ENCODE data around the gene GDF10.

Gene GDF10

GRCh38 chr10:47299611-47300428 is at the start of gene GDF10:
GDF10 (plus strand) TSS chr10:47300197; CDS start chr10:47300652, 455 bp downstream.
- peak within 1 kb of the TSS; percentile 42 for H3K4me3 Mint-ChIP-seq

GRCh38 chr10:47252093-47252780 is 47.8 kb upstream of the GDF10 start:
- H3K4me1 Mint-ChIP-seq = peaks cover 41% of the 10 kb centered on the region

More at GRCh38 chr10:47299611-47300428, at the start of gene GDF10:
- Mint-ChIP-seq H3K27me3 (peaks cover 76% of the 10 kb centered on the region), H3K9me3 (no peaks in the 10 kb centered on the region), H3K27ac (no peak within 1 kb of the TSS), H3K36me3 (no peaks in the 10 kb centered on the region), H3K4me1 (peaks cover 7% of the 10 kb centered on the region)
- CTCF ChIA-PET = interaction anchor here (0.8 kb wide), 1 partner anchor 11 kb away, joined by 3 read pairs; no protein-coding TSS in a partner anchor
- DNase-seq = no peak

DNA sequence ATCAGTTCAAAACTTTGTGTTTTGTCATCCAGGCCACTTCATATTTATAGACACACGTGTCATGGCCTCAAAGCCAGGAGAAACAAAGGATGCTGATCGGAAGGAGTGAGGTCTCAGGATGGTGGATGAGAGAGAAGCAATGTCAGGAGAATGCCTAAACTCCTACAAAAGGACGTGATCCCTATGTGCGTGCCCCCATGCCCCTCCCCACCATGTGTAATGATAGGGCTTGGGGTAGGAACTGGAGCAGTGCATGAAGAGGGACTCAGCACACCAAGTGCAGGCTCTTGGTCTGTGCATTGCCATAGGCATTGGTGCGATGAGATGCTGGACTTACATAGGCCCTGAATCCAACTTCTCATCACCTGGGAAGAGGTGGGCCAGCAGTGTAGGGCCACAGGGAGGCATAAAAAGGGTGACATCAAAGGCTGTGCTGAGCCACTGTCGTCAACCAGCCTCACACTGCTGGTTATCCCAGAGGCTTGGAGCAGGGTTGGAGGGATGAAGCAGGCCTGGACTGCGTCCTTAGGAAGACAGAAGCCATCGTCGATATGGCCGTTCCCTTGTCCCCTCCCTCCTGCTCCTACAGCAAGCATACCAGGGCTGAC is 46.9 kb upstream of the GDF10 start:
- CTCF ChIA-PET = interaction anchor here (1.3 to 1.6 kb wide), 2 partner anchors 205 to 206 kb away, joined by 4 to 5 read pairs; no protein-coding TSS in a partner anchor

More at GRCh38 chr10:47252093-47252780, 47.8 kb upstream of the GDF10 start:
- peaks cover 2% of the 10 kb centered on the region for H3K9me3 Mint-ChIP-seq
- CTCF ChIA-PET = interaction anchor here (1.6 kb wide), 1 partner anchor 204 kb away, joined by 5 read pairs; no protein-coding TSS in a partner anchor
- H3K36me3 Mint-ChIP-seq = no peaks in the 10 kb centered on the region
- H3K27me3 Mint-ChIP-seq = peaks cover 4% of the 10 kb centered on the region
- no peak overlapping the region for H3K27ac Mint-ChIP-seq
- DNase-seq = no peak
- H3K4me3 Mint-ChIP-seq = no peak overlapping the region

GRCh38 chr10:47253651-47254375 is 46.2 kb upstream of the GDF10 start:
- no peak overlapping the region for H3K27ac Mint-ChIP-seq
- H3K27me3 Mint-ChIP-seq = peaks cover 4% of the 10 kb centered on the region
- H3K9me3 Mint-ChIP-seq = peaks cover 6% of the 10 kb centered on the region
- no peak overlapping the region for H3K4me3 Mint-ChIP-seq
- H3K36me3 Mint-ChIP-seq = peaks cover 4% of the 10 kb centered on the region
- CTCF ChIA-PET = interaction anchor here (0.9 to 1.3 kb wide), 2 partner anchors 32 to 206 kb away, joined by 3 to 4 read pairs; no protein-coding TSS in a partner anchor
- no peak for DNase-seq
- peaks cover 50% of the 10 kb centered on the region for H3K4me1 Mint-ChIP-seq

More for the DNA sequence above, 46.9 kb upstream of the GDF10 start:
- peaks cover 6% of the 10 kb centered on the region for H3K9me3 Mint-ChIP-seq
- peaks cover 4% of the 10 kb centered on the region for H3K36me3 Mint-ChIP-seq
- H3K4me3 Mint-ChIP-seq = no peak overlapping the region
- H3K27me3 Mint-ChIP-seq = peaks cover 4% of the 10 kb centered on the region
- H3K27ac Mint-ChIP-seq = no peak overlapping the region
- no peak for DNase-seq
- peaks cover 50% of the 10 kb centered on the region for H3K4me1 Mint-ChIP-seq

GRCh38 chr10:47254611-47255010 is 45.4 kb upstream of the GDF10 start:
- peaks cover 6% of the 10 kb centered on the region for H3K9me3 Mint-ChIP-seq
- no peak for DNase-seq
- H3K27me3 Mint-ChIP-seq = no peaks in the 10 kb centered on the region
- H3K4me1 Mint-ChIP-seq = peaks cover 52% of the 10 kb centered on the region
- no peak overlapping the region for H3K4me3 Mint-ChIP-seq
- no peak overlapping the region for H3K27ac Mint-ChIP-seq
- CTCF ChIA-PET = interaction anchor here (0.9 to 1.3 kb wide), 3 partner anchors 33 to 207 kb away, joined by 3 to 4 read pairs (median 3); no protein-coding TSS in a partner anchor
- H3K36me3 Mint-ChIP-seq = peaks cover 4% of the 10 kb centered on the region

GRCh38 chr10:47255033-47255813 is 44.8 kb upstream of the GDF10 start:
- Mint-ChIP-seq H3K36me3 (peaks cover 4% of the 10 kb centered on the region), H3K4me3 (no peak overlapping the region), H3K9me3 (peaks cover 6% of the 10 kb centered on the region), H3K4me1 (peaks cover 58% of the 10 kb centered on the region), H3K27me3 (no peaks in the 10 kb centered on the region), H3K27ac (no peak overlapping the region)
- CTCF ChIA-PET = interaction anchor here (0.9 to 2.7 kb wide), 3 partner anchors 34 to 207 kb away, joined by 3 to 6 read pairs (median 3); no protein-coding TSS in a partner anchor
- no peak for DNase-seq

DNA sequence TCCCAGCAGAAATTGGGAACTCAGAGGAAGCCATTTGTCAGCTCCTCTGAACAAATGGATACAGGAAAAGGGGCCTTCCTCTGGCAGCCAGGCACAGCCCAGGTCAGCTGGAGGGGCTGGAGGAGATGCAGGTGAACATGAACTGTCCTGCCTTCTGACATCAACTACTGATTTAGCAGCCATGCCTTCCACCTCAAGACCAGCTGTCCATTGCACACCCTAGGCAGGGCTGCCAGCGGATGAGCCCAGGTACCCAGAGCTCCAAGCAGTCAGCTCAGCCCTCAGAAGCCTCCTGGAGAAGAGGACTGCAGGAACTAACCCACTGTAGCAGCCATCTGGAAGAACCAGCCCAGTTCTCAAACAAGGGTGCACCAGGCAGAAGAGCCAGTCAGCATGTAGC is 44.1 kb upstream of the GDF10 start:
- Mint-ChIP-seq H3K27ac (no peak overlapping the region), H3K9me3 (peaks cover 6% of the 10 kb centered on the region), H3K4me3 (no peak overlapping the region), H3K36me3 (peaks cover 4% of the 10 kb centered on the region), H3K4me1 (peaks cover 64% of the 10 kb centered on the region), H3K27me3 (no peaks in the 10 kb centered on the region)
- CTCF ChIA-PET = interaction anchor here (2.7 kb wide), 1 partner anchor 208 kb away, joined by 6 read pairs; no protein-coding TSS in a partner anchor
- DNase-seq = no peak

GRCh38 chr10:47256751-47257336 is 43.2 kb upstream of the GDF10 start:
- Mint-ChIP-seq H3K9me3 (peaks cover 6% of the 10 kb centered on the region), H3K27me3 (no peaks in the 10 kb centered on the region), H3K4me3 (no peak overlapping the region), H3K4me1 (peaks cover 71% of the 10 kb centered on the region), H3K27ac (peak overlapping the region; percentile 94), H3K36me3 (peaks cover 9% of the 10 kb centered on the region)
- no peak for DNase-seq
- CTCF ChIA-PET = interaction anchor here (2.7 kb wide), 1 partner anchor 209 kb away, joined by 6 read pairs; no protein-coding TSS in a partner anchor

DNA sequence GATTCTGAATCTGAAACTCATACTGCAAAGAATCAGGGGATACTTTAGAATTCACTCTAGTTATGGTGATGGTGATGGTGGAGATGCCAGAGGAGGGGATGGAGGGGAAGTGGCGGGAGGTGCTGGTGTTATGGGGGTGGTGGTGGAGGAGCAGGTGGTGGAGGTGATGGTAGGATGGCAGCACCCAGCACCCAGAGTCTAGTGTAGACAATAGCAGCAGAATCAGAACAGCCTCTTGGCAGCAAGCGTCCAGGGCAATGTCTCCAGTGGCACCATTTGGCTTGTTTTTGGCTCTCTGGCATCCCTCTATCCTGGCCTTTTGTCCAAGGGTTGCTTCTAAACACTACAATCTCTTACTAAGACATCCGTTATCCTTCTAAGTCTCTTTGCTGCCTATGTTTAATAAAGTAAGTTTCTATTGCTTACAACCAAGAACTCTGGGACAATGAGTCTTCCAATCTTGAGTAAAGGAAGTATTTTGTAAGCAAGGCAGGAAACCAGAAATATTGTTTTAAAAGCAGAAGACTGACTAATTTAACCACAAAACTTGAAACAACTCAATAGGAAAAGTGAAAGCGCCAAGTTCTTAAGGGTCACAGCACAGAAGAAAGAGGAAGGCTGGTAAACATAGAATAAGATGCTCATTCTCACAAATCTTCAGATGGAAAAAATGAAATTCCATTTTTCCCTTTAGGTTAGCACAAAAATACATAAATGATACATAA is 42.4 kb upstream of the GDF10 start:
- CTCF ChIA-PET = interaction anchor here (2.7 kb wide), 1 partner anchor 210 kb away, joined by 6 read pairs; no protein-coding TSS in a partner anchor
- peaks cover 77% of the 10 kb centered on the region for H3K4me1 Mint-ChIP-seq
- H3K27ac Mint-ChIP-seq = peak overlapping the region; percentile 94
- H3K4me3 Mint-ChIP-seq = peak overlapping the region; percentile 20
- H3K9me3 Mint-ChIP-seq = peaks cover 6% of the 10 kb centered on the region
- no peak for DNase-seq
- peaks cover 9% of the 10 kb centered on the region for H3K36me3 Mint-ChIP-seq
- H3K27me3 Mint-ChIP-seq = no peaks in the 10 kb centered on the region

DNA sequence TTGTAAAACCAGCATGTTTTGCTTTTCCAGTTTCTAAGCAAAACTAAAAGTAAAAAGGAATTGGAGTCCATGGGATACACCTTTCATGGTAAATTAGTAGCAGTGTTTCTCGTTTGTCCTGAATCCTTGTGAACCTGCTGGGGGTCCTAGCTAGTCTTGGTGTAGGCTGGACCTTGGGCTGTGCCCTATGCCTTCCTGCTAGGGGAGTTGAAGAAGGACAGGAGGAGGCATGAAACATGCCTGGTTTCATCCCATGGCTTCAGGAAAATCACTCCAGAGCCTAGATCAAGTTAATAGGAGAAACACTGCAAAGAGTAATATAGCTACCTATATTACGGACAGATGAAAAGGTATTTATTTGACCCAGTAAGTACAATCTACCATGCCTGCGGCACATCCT is 41.1 kb upstream of the GDF10 start:
- H3K27ac Mint-ChIP-seq = peak overlapping the region; percentile 94
- CTCF ChIA-PET = interaction anchor here (1.3 to 3.8 kb wide), 2 partner anchors 53 to 211 kb away, joined by 3 to 34 read pairs; no protein-coding TSS in a partner anchor
- H3K4me3 Mint-ChIP-seq = no peak overlapping the region
- H3K4me1 Mint-ChIP-seq = peaks cover 85% of the 10 kb centered on the region
- H3K27me3 Mint-ChIP-seq = no peaks in the 10 kb centered on the region
- H3K36me3 Mint-ChIP-seq = peaks cover 13% of the 10 kb centered on the region
- DNase-seq = no peak
- H3K9me3 Mint-ChIP-seq = peaks cover 8% of the 10 kb centered on the region

- H3K4me3 Mint-ChIP-seq = no peak overlapping the region
- no peaks in the 10 kb centered on the region for H3K27me3 Mint-ChIP-seq
Observed at GRCh38 chr10:47259466-47259865, 40.5 kb upstream of the GDF10 start.

More at GRCh38 chr10:47259466-47259865, 40.5 kb upstream of the GDF10 start:
- no peak for DNase-seq
- H3K4me1 Mint-ChIP-seq = peaks cover 90% of the 10 kb centered on the region
- peaks cover 13% of the 10 kb centered on the region for H3K36me3 Mint-ChIP-seq
- H3K27ac Mint-ChIP-seq = no peak overlapping the region
- peaks cover 9% of the 10 kb centered on the region for H3K9me3 Mint-ChIP-seq
- CTCF ChIA-PET = interaction anchor here (0.7 to 3.8 kb wide), 5 partner anchors 48 to 212 kb away, joined by 3 to 34 read pairs (median 3); no protein-coding TSS in a partner anchor

Data from activated naive CD4-positive, alpha-beta T cell treated with anti-CD3 and anti-CD28 coated beads, Interleukin-2, amount 10 ng/mL, durations not matched to agents 7 days and 5 days (primary cell).